IMR-90 (cell line): ENCODE data around the gene EPS8. TPM values are rescaled to one million over a fixed set of nuclear protein-coding genes. Genes with fewer than 3 reads are reported as not detected.

Experiments
- ATAC-seq: fragments of 200-7000 bp; cut with Tn5 transposase; 2 replicates; pipeline ENCODE4 v1.9.1; 2020; ENCODE audit warnings: low read depth, mild to moderate bottlenecking, moderate library complexity
- BruUV-seq: library from RNA; stranded (reverse); fragments of 400-500 nt; replicated peaks from 2 replicates; lab custom pipeline; 2021; lab: Mats Ljungman, UMichigan
- CTCF ChIA-PET: fragments of 300-600 bp; formaldehyde crosslinking; extraction: SDS; loops from one replicate; lab custom pipeline; 2021; ENCODE audit warnings: antibody characterized with exemption; lab: Yijun Ruan, JAX
- POLR2A ChIA-PET: fragments of 300-600 bp; sonication (Branson Sonifier 250); formaldehyde crosslinking; loops from one replicate; lab custom pipeline; 2022; ENCODE audit warnings: antibody characterized with exemption; ENCODE audit not compliant: unreplicated experiment; lab: Charles Lee
- DNase-seq: peaks from one replicate; pipeline ENCODE4 v3.0.0; 2013
- H2AFZ ChIP-seq: replicated peaks from 2 replicates; pipeline ENCODE3; 2013; ENCODE audit warnings: low read length, mild to moderate bottlenecking; ENCODE audit not compliant: poor library complexity
- H2AK5ac ChIP-seq: 2 replicates; pipeline ENCODE4 v1.6.1; 2013; ENCODE audit warnings: low read depth, low read length, inconsistent platforms
- H2AK9ac ChIP-seq: replicated peaks from 2 replicates; pipeline ENCODE3; 2013; ENCODE audit warnings: mild to moderate bottlenecking, low read depth, low read length, moderate library complexity; ENCODE audit not compliant: poor library complexity
- H2BK120ac ChIP-seq: 2 replicates; pipeline ENCODE4 v1.6.1; 2013; ENCODE audit warnings: low read depth, low read length, inconsistent platforms
- H2BK15ac ChIP-seq: 3 replicates; pipeline ENCODE4 v1.6.1; 2013; ENCODE audit warnings: low read depth, low read length, inconsistent platforms
- H2BK20ac ChIP-seq: 2 replicates; pipeline ENCODE4 v1.6.1; 2013; ENCODE audit warnings: low read depth, mild to moderate bottlenecking, inconsistent platforms, low read length, moderate library complexity
- H2BK5ac ChIP-seq: 2 replicates; pipeline ENCODE4 v1.6.1; 2013; ENCODE audit warnings: mild to moderate bottlenecking, low read depth, low read length, inconsistent platforms; ENCODE audit not compliant: poor library complexity, severe bottlenecking
- H3K14ac ChIP-seq: replicated peaks from 2 replicates; pipeline ENCODE4 v1.6.1; 2013; ENCODE audit warnings: low read depth, low read length, inconsistent platforms
- H3K18ac ChIP-seq: 2 replicates; pipeline ENCODE4 v1.6.1; 2013; ENCODE audit warnings: low read depth, low read length, control low read depth
- H3K23ac ChIP-seq: 2 replicates; pipeline ENCODE4 v1.6.1; 2013; ENCODE audit warnings: low read depth, low read length, inconsistent platforms
- H3K27ac ChIP-seq: 2 replicates; pipeline ENCODE4 v1.5.1; 2013; ENCODE audit warnings: mild to moderate bottlenecking, control low read depth, low read length; ENCODE audit not compliant: insufficient read depth
- H3K27me3 ChIP-seq: 2 replicates; pipeline ENCODE4 v1.6.1; 2013; ENCODE audit warnings: low read length; ENCODE audit not compliant: control insufficient read depth, insufficient read depth
- H3K36me3 ChIP-seq: 2 replicates; pipeline ENCODE4 v1.6.1; 2013; ENCODE audit warnings: low read length, mixed read lengths; ENCODE audit not compliant: control insufficient read depth, insufficient read depth
- H3K4ac ChIP-seq: 2 replicates; pipeline ENCODE4 v1.6.1; 2013; ENCODE audit warnings: low read depth, low read length, inconsistent platforms
- H3K4me1 ChIP-seq: 2 replicates; pipeline ENCODE4 v1.6.1; 2013; ENCODE audit warnings: low read length, mixed read lengths; ENCODE audit not compliant: control insufficient read depth, insufficient read depth
- H3K4me2 ChIP-seq: 2 replicates; pipeline ENCODE4 v1.6.1; 2013; ENCODE audit warnings: low read depth, mild to moderate bottlenecking, control low read depth, low read length, moderate library complexity
- H3K4me3 ChIP-seq: 2 replicates; pipeline ENCODE4 v1.5.1; 2013; ENCODE audit warnings: low read depth, mild to moderate bottlenecking, control low read depth, low read length, moderate library complexity; ENCODE audit not compliant: insufficient read depth
- H3K56ac ChIP-seq: 2 replicates; pipeline ENCODE4 v1.6.1; 2013; ENCODE audit warnings: low read length, inconsistent platforms; ENCODE audit not compliant: insufficient read depth; ENCODE audit errors: extremely low read depth
- H3K79me1 ChIP-seq, 2 experiments: 2 replicates each; pipeline ENCODE4 v1.6.1; 2013; ENCODE audit warnings: low read length in 2 of 2, inconsistent platforms in 1 of 2, low read depth in 1 of 2
- H3K9ac ChIP-seq: 2 replicates; pipeline ENCODE4 v1.6.1; 2013; ENCODE audit warnings: low read depth, low read length, control low read depth
- H3K9me1 ChIP-seq: 2 replicates; pipeline ENCODE4 v1.6.1; 2013; ENCODE audit warnings: low read length, inconsistent platforms; ENCODE audit not compliant: insufficient read depth
- H3K9me3 ChIP-seq: 2 replicates; pipeline ENCODE4 v1.6.1; 2013; ENCODE audit warnings: low read length; ENCODE audit not compliant: control insufficient read depth, insufficient read depth
- H4K20me1 ChIP-seq: 2 replicates; pipeline ENCODE4 v1.6.1; 2013; ENCODE audit warnings: low read length, inconsistent platforms; ENCODE audit not compliant: insufficient read depth
- H4K5ac ChIP-seq: 2 replicates; pipeline ENCODE4 v1.6.1; 2013; ENCODE audit warnings: mild to moderate bottlenecking, low read depth, low read length, control low read depth
- H4K8ac ChIP-seq, 2 experiments: 2 replicates each; pipeline ENCODE4 v1.6.1; 2013; ENCODE audit warnings: low read depth in 2 of 2, low read length in 2 of 2, control low read depth in 1 of 2, inconsistent platforms in 1 of 2
- H4K91ac ChIP-seq: 2 replicates; pipeline ENCODE4 v1.6.1; 2013; ENCODE audit warnings: low read depth, low read length, inconsistent platforms; ENCODE audit not compliant: insufficient read depth
- BHLHE40 ChIP-seq: fragments of 150-350 bp; IDR thresholded peaks from 2 replicates; pipeline ENCODE4 v1.6.1; 2016; ENCODE audit warnings: mild to moderate bottlenecking, low read depth, low read length
- CEBPB ChIP-seq: IDR thresholded peaks from 2 replicates; pipeline ENCODE4 v1.6.1; 2012; ENCODE audit warnings: low read depth, low read length, improper control_type of control experiment
- CHD1 ChIP-seq: IDR thresholded peaks from 2 replicates; pipeline ENCODE4 v1.6.1; 2012; ENCODE audit warnings: low read depth, low read length, improper control_type of control experiment
- ELK1 ChIP-seq: fragments of 150-350 bp; IDR thresholded peaks from 2 replicates; pipeline ENCODE4 v1.6.1; 2016; ENCODE audit warnings: low read depth, mild to moderate bottlenecking, low read length, moderate library complexity, borderline replicate concordance
- FOS ChIP-seq: fragments of 150-350 bp; IDR thresholded peaks from 2 replicates; pipeline ENCODE4 v1.6.1; 2016; ENCODE audit warnings: low read depth, low read length
- MAFK ChIP-seq: IDR thresholded peaks from 2 replicates; pipeline ENCODE4 v1.6.1; 2012; ENCODE audit warnings: low read depth, low read length, improper control_type of control experiment
- MAZ ChIP-seq: IDR thresholded peaks from 2 replicates; pipeline ENCODE4 v1.6.1; 2012; ENCODE audit warnings: low read depth, mild to moderate bottlenecking, low read length, improper control_type of control experiment, moderate library complexity, borderline replicate concordance
- MXI1 ChIP-seq: IDR thresholded peaks from 2 replicates; pipeline ENCODE4 v1.6.1; 2012; ENCODE audit warnings: low read depth, mild to moderate bottlenecking, low read length, moderate library complexity, borderline replicate concordance
- NFE2L2 ChIP-seq: fragments of 150-350 bp; IDR thresholded peaks from 2 replicates; pipeline ENCODE4 v1.6.1; 2016; ENCODE audit warnings: low read depth, mild to moderate bottlenecking, low read length
- POLR2A ChIP-seq: IDR thresholded peaks from 2 replicates; pipeline ENCODE4 v1.6.1; 2012; ENCODE audit warnings: mild to moderate bottlenecking, low read depth, low read length
- RAD21 ChIP-seq: IDR thresholded peaks from 2 replicates; pipeline ENCODE4 v1.6.1; 2012; ENCODE audit warnings: low read length, improper control_type of control experiment
- RCOR1 ChIP-seq: IDR thresholded peaks from 2 replicates; pipeline ENCODE4 v1.6.1; 2012; ENCODE audit warnings: mild to moderate bottlenecking, low read length, improper control_type of control experiment; ENCODE audit not compliant: insufficient replicate concordance
- RFX5 ChIP-seq: IDR thresholded peaks from 2 replicates; pipeline ENCODE4 v1.8.0; 2012; ENCODE audit warnings: low read depth, mild to moderate bottlenecking, low read length, moderate library complexity
- SMC3 ChIP-seq: fragments of 150-350 bp; IDR thresholded peaks from 2 replicates; pipeline ENCODE4 v1.6.1; 2016; ENCODE audit warnings: low read depth, mild to moderate bottlenecking, antibody characterized with exemption, low read length, moderate library complexity
- USF2 ChIP-seq: fragments of 150-350 bp; IDR thresholded peaks from 2 replicates; pipeline ENCODE4 v1.6.1; 2017; ENCODE audit warnings: mild to moderate bottlenecking, antibody characterized with exemption, low read length, low read depth
- WGBS, 2 experiments: methylation state at CpG; one replicate each; pipeline versions ENCODE4 v1.1.5 to v1.1.7; 2013; ENCODE audit warnings: missing lambda C conversion rate in 2 of 2; ENCODE audit not compliant: insufficient read length in 1 of 2; ENCODE audit errors: extremely low coverage in 2 of 2; 5-methylcytosine and 5-hydroxymethylcytosine counted together
- dilution Hi-C: fragments of 300-500 bp; cut with HindIII; formaldehyde crosslinking; loops from one replicate; pipeline ENCODE4 v1.14.3; 2018; ENCODE audit warnings: low sequenced_read_pairs; ENCODE audit not compliant: unreplicated experiment
- in situ Hi-C: fragments of 300-500 bp; cut with MboI; formaldehyde crosslinking; loops from 3 replicates; pipeline ENCODE4 v1.14.3; 2019; ENCODE audit warnings: low sequenced_read_pairs, inconsistent platforms, mixed read lengths
- intact Hi-C: fragments of 100-400 bp; cut with micrococcal nuclease; formaldehyde crosslinking; loops from 2 replicates; pipeline ENCODE4 v1.10.0; 2022
- polyA plus RNA-seq, 3 experiments: library from polyadenylated mRNA; depleted of rRNA; stranded (reverse); fragments of >200 nt; gene quantifications; 2 replicates each; pipeline ENCODE4 v1.2.3, GENCODE V29; 2012; ENCODE audit warnings: low replicate concordance in 1 of 3
- total RNA-seq: library from RNA; depleted of rRNA; stranded (reverse); fragments of >200 nt; gene quantifications from 2 replicates; pipeline ENCODE4 v1.2.3, GENCODE V29; 2012

EPS8 gene
- total and polyA plus RNA-seq, 2 of the 4 experiments (the other 2 are of a cell fraction) = 45.1 to 104 TPM

- CTCF ChIA-PET = no interaction called here
- in situ Hi-C loops (no loop called here), intact Hi-C loops (no loop called here), dilution Hi-C loops (no loop called here)
- Histone ChIP-seq H3K56ac (no peak overlapping the region), H3K18ac (no peak overlapping the region; the same call in 1 of the 2 replicates), H3K9me1 (peaks cover 3% of the 10 kb centered on the region; the same call in 1 of the 2 replicates), H3K14ac (0 out of 2 replicates have a peak overlapping the region, but pooled peaks have one; percentile 41), H3K27me3 (no peaks in the 10 kb centered on the region), H3K4me2 (no peak overlapping the region), H4K5ac (no peak overlapping the region), H3K9me3 (no peaks in the 10 kb centered on the region), H4K8ac (0 out of 4 replicates have a peak overlapping the region, but pooled peaks of 1 of the 2 experiments have one; percentile 6), H2AK9ac (no peak overlapping the region), H2BK5ac (no peak overlapping the region), H3K79me1 (peaks cover 23 to 61% of the 10 kb centered on the region in 2 experiments), H3K4me3 (no peak overlapping the region), H2BK120ac (no peak overlapping the region), H2BK20ac (no peak overlapping the region), H3K9ac (no peak overlapping the region), H3K4ac (no peak overlapping the region), H4K91ac (no peak overlapping the region), H3K4me1 (peaks cover 6% of the 10 kb centered on the region), H2BK15ac (no peak overlapping the region), H3K23ac (no peak overlapping the region), H4K20me1 (peaks cover 6% of the 10 kb centered on the region), H2AFZ (no peak overlapping the region), H3K36me3 (peaks cover 3% of the 10 kb centered on the region; the same call in 1 of the 2 replicates), H2AK5ac (no peak overlapping the region), H3K27ac (no peak overlapping the region)
- POLR2A ChIA-PET = no interaction called here
- 93% methylated on average over 3 of the region's 8 CpGs; no CpG with 5 or more reads in 1 of the 2 experiments for WGBS, 2 experiments
- no TSS peak for BruUV-seq
- ATAC-seq (no peak), DNase-seq (no peak)
- TF ChIP-seq RCOR1 = no peak
- no peak for TF ChIP-seq FOS
- TF ChIP-seq POLR2A = no peak
- TF ChIP-seq USF2 = no peak
- TF ChIP-seq MXI1 = no peak
- TF ChIP-seq CEBPB = no peak
- TF ChIP-seq ELK1 = no peak
- TF ChIP-seq RAD21 = no peak
- no peak for TF ChIP-seq MAFK
- TF ChIP-seq SMC3 = no peak
- TF ChIP-seq NFE2L2 = no peak
- no peak for TF ChIP-seq CHD1
- no peak for TF ChIP-seq BHLHE40
- no peak for TF ChIP-seq MAZ
- TF ChIP-seq RFX5 = no peak
These were observed 76.1 kb downstream of the EPS8 start for GRCh38 chr12:15712823-15713660.
